ENCODE data around the gene METTL1. TPM values are rescaled to one million over a fixed set of nuclear protein-coding genes. Genes with fewer than 3 reads are reported as not detected.

METTL1 gene
- total and polyA plus RNA-seq, 2 donors (not counting 1 experiment from before 2014, with no cell fraction given): 9.1 to 9.2 TPM

DNA sequence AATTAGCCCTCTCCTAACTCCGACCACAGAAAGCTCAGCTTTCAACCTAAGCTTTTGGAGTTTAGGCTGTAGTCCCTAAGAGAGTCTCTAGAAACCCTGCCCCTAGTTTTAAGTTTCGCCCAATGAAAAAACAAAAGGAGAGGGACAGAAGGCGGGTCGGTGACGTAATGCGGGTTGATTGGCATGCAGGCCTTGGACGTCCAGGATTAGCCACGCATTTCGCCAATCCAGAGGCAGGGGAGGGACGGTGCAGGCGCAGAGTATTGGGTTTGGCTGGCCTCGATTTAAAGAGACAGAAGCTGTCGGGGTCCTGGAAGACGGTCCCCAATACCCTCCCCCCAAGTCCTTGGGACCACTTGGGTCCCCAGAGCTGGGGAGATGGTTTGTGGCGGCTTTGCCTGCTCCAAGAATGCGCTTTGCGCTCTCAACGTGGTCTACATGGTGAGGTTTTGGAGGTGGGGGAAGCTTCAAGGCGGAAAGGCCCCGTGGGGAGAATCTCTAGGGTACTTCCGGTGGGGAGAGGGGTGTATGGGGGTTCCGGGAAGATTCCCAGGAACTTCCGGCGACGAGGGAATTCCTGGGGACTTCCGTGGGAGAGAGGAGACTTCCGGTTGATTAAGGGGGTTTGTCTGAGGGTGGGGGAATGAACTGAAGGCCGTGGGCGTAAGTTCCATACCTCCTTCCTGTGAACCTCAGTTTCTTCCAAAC, 27.0 kb downstream of the METTL1 start, which contains the start of gene TSPAN31:
TSPAN31 (plus strand) TSS at position 263 of the 708 bp plus-strand sequence; CDS start at position 379, 116 bp downstream.
- Mint-ChIP-seq H3K9me3 (ENCODE audit: insufficient read depth) (no peaks in the 10 kb centered on the region), H3K27ac (peak within 1 kb of the TSS; percentile 91), H3K4me3 (peak within 1 kb of the TSS; percentile 92), H3K27me3 (no peaks in the 10 kb centered on the region), H3K4me1 (peaks cover 44% of the 10 kb centered on the region)
- Histone ChIP-seq H2AFZ (ENCODE audit: insufficient read depth, low read depth, low read length, poor library complexity, severe bottlenecking) (peak within 1 kb of the TSS; percentile 74), H3K79me2 (ENCODE audit: control insufficient read depth, insufficient read depth, low read length) (peaks cover 51% of the 10 kb centered on the region), H3K36me3 (replicated peaks in 1 of 2; ENCODE audit: control extremely low read depth in 1 of 2, control insufficient read depth in 1 of 2, extremely low read depth in 1 of 2, insufficient read depth in 2 of 2, low read length in 1 of 2) (peaks cover 2 to 36% of the 10 kb centered on the region in 2 experiments), H3K4me2 (replicated peaks; ENCODE audit: low read depth, low read length, poor library complexity, severe bottlenecking) (peak within 1 kb of the TSS; percentile 91), H3K4me3 (ENCODE audit: control extremely low read depth in 1 of 5, extremely low read depth in 1 of 5, insufficient read depth in 1 of 5, low read depth in 2 of 5, low read length in 4 of 5) (peak within 1 kb of the TSS; percentile 68 to 90 (median 86)), H3K27ac (ENCODE audit: low read length in 2 of 2) (peak within 1 kb of the TSS; percentile 80 to 94), H3K4me1 (ENCODE audit: control insufficient read depth in 2 of 2, insufficient read depth in 2 of 2, low read length in 2 of 2) (peaks cover 33 to 52% of the 10 kb centered on the region in 2 donors), H4K20me1 (ENCODE audit: control insufficient read depth, insufficient read depth, low read length, poor library complexity, severe bottlenecking) (peaks cover 11% of the 10 kb centered on the region), H3K27me3 (replicated peaks in 1 of 4; ENCODE audit: control extremely low read depth in 1 of 4, control insufficient read depth in 3 of 4, insufficient read depth in 4 of 4, low read length in 3 of 4) (no peaks in the 10 kb centered on the region), H3K9ac (ENCODE audit: low read length) (peak within 1 kb of the TSS; percentile 94), H3K9me3 (ENCODE audit: control extremely low read depth in 1 of 3, control insufficient read depth in 2 of 3, insufficient read depth in 1 of 3, low read length in 2 of 3) (no peaks in the 10 kb centered on the region)
- TF ChIP-seq CTCF (IDR thresholded peaks at IDR 0.05) (no peak), EZH2 (IDR thresholded peaks at IDR 0.05; ENCODE audit: borderline replicate concordance, insufficient read depth, low read depth, low read length, poor library complexity, severe bottlenecking) (no peak)
- DNase-seq (peak; percentile 97), ATAC-seq (ENCODE audit: low read depth) (peak; percentile 86)
- under 1% methylated on average over 21 of the region's 29 CpGs for WGBS (ENCODE audit: insufficient coverage)
- ChIA-PET POLR2A (interaction anchor here (0.6 to 1.3 kb wide), 4 partner anchors 9 to 1109 kb away, joined by 3 to 7 read pairs (median 6); no protein-coding TSS in a partner anchor), CTCF (interaction anchor here (0.6 to 1.5 kb wide), 4 partner anchors 11 to 331 kb away, joined by 3 to 10 read pairs (median 6); no protein-coding TSS in a partner anchor)
- intact Hi-C loops (cut with micrococcal nuclease): loop anchor here (1.0 to 5.0 kb wide), 4 partner anchors 7 to 113 kb away; partner anchors contain the start of genes B4GALNT1, CDK4, OS9 and TSFM
